Liver (tissue), 9 donors: ENCODE measurements around the gene ST3GAL4. TPM values are rescaled to one million over a fixed set of nuclear protein-coding genes. Genes with fewer than 3 reads are reported as not detected.

ENCODE experiments used
- DNase-seq: peaks from one replicate; pipeline ENCODE4 v3.0.0-alpha.2; 2017; ENCODE audit warnings: low spot score
- H3K27ac ChIP-seq, 2 donors: one replicate each; pipeline ENCODE4 v1.7.0; 2013; ENCODE audit warnings: inconsistent platforms in 2 of 2, low read length in 2 of 2, control low read depth in 1 of 2, low read depth in 1 of 2, mild to moderate bottlenecking in 1 of 2
- H3K27me3 ChIP-seq, 4 donors: one replicate each; pipeline versions ENCODE4 v1.6.1 to v1.7.0; 2013; ENCODE audit warnings: low read length in 3 of 4, inconsistent platforms in 1 of 4, mild to moderate bottlenecking in 1 of 4, moderate library complexity in 1 of 4; ENCODE audit not compliant: control insufficient read depth in 4 of 4, insufficient read depth in 4 of 4
- H3K36me3 ChIP-seq, 4 donors: one replicate each; pipeline versions ENCODE4 v1.6.1 to v1.7.0; 2013; ENCODE audit warnings: low read length in 3 of 4, mild to moderate bottlenecking in 3 of 4, low read depth in 1 of 4, moderate library complexity in 1 of 4; ENCODE audit not compliant: control insufficient read depth in 4 of 4, insufficient read depth in 3 of 4
- H3K4me1 ChIP-seq, 4 donors: one replicate each; pipeline versions ENCODE4 v1.6.1 to v1.7.0; 2013; ENCODE audit warnings: low read length in 3 of 4, mild to moderate bottlenecking in 3 of 4, moderate library complexity in 1 of 4; ENCODE audit not compliant: control insufficient read depth in 4 of 4, insufficient read depth in 4 of 4
- H3K4me3 ChIP-seq, 3 donors: one replicate each; pipeline versions ENCODE4 v1.6.1 to v1.7.0; 2013; ENCODE audit warnings: low read length in 3 of 3, control low read depth in 1 of 3, low read depth in 1 of 3, mild to moderate bottlenecking in 1 of 3
- H3K9ac ChIP-seq, 2 donors: one replicate each; pipeline ENCODE4 v1.7.0; 2013; ENCODE audit warnings: low read length in 2 of 2, mild to moderate bottlenecking in 2 of 2, moderate library complexity in 2 of 2, control low read depth in 1 of 2, low read depth in 1 of 2
- H3K9me3 ChIP-seq, 4 donors: one replicate each; pipeline versions ENCODE4 v1.6.1 to v1.7.0; 2013; ENCODE audit warnings: low read length in 3 of 4; ENCODE audit not compliant: control insufficient read depth in 4 of 4
- EGR1 ChIP-seq, 2 donors: IDR thresholded peaks; 2 replicates each; pipeline ENCODE4 v1.6.1; 2016 to 2018; ENCODE audit warnings: antibody characterized with exemption in 2 of 2, low read depth in 2 of 2
- FOXA1 ChIP-seq: IDR thresholded peaks from 2 replicates; pipeline ENCODE4 v1.6.1; 2016; ENCODE audit warnings: antibody characterized with exemption
- FOXA2 ChIP-seq: IDR thresholded peaks from 2 replicates; pipeline ENCODE4 v1.6.1; 2016; ENCODE audit warnings: antibody characterized with exemption
- GABPA ChIP-seq, 2 donors: IDR thresholded peaks in 1 of 2; conservative IDR thresholded peaks in 1 of 2; 2 replicates each; pipeline ENCODE4 v1.6.1; 2016; ENCODE audit warnings: antibody characterized with exemption in 2 of 2, mild to moderate bottlenecking in 1 of 2, moderate library complexity in 1 of 2
- HNF4A ChIP-seq, 2 donors: conservative IDR thresholded peaks; 2 replicates each; pipeline ENCODE4 v1.6.1; 2016; ENCODE audit warnings: antibody characterized with exemption in 2 of 2, mild to moderate bottlenecking in 2 of 2
- HNF4G ChIP-seq: IDR thresholded peaks from 2 replicates; pipeline ENCODE4 v1.6.1; 2016; ENCODE audit warnings: antibody characterized with exemption
- JUND ChIP-seq, 2 donors: IDR thresholded peaks; 2 replicates each; pipeline ENCODE4 v1.6.1; 2016; ENCODE audit warnings: antibody characterized with exemption in 2 of 2
- NR2F2 ChIP-seq: IDR thresholded peaks from 2 replicates; pipeline ENCODE4 v1.6.1; 2016; ENCODE audit warnings: antibody characterized with exemption
- RAD21 ChIP-seq, 2 donors: IDR thresholded peaks; 2 replicates each; pipeline ENCODE4 v1.6.1; 2016; ENCODE audit warnings: antibody characterized with exemption in 2 of 2, mild to moderate bottlenecking in 2 of 2
- RXRA ChIP-seq, 2 donors: IDR thresholded peaks; 2 replicates each; pipeline ENCODE4 v1.6.1; 2017 to 2018; ENCODE audit warnings: antibody characterized with exemption in 2 of 2, mild to moderate bottlenecking in 1 of 2
- SP1 ChIP-seq: IDR thresholded peaks from 2 replicates; pipeline ENCODE4 v1.6.1; 2018; ENCODE audit warnings: antibody characterized with exemption, mild to moderate bottlenecking
- TAF1 ChIP-seq: conservative IDR thresholded peaks from 2 replicates; pipeline ENCODE4 v1.6.1; 2016; ENCODE audit warnings: antibody characterized with exemption, mild to moderate bottlenecking
- YY1 ChIP-seq: IDR thresholded peaks from 2 replicates; pipeline ENCODE4 v1.6.1; 2016; ENCODE audit warnings: antibody characterized with exemption, mild to moderate bottlenecking
- WGBS: extraction: QIAGEN DNeasy Blood & Tissue Kit; methylation state at CpG from one replicate; pipeline ENCODE4 v1.1.7; 2013; 5-methylcytosine and 5-hydroxymethylcytosine counted together
- polyA plus RNA-seq, 2 donors: library from polyadenylated mRNA; stranded (reverse) in 1 of 2; unstranded in 1 of 2; fragments of 200-250 nt in 1 of 2; fragments of >200 nt in 1 of 2; fragmentation: Nextera tagmentation in 1 of 2; extraction: Ambion mirVana in 1 of 2; gene quantifications; one replicate each; pipeline versions ENCODE4 v1.2.1 to v1.2.3, GENCODE V29; 2013 to 2015
- total RNA-seq, 2 donors: library from RNA; depleted of rRNA; stranded (reverse); fragments of >200 nt; gene quantifications; one replicate each; pipeline ENCODE4 v1.2.3, GENCODE V29; 2014
- TF ChIP-seq, protein P1 (sequence below): IDR thresholded peaks from 2 replicates; pipeline ENCODE4 v1.6.1; 2016; ENCODE audit warnings: antibody characterized with exemption, mild to moderate bottlenecking
- TF ChIP-seq, protein P2 (sequence below): fragments of 150-350 bp; IDR thresholded peaks from 2 replicates; pipeline ENCODE4 v1.5.1; 2017; ENCODE audit warnings: improper control_type of control experiment, low read depth, low read length; ENCODE audit not compliant: missing input control
- TF ChIP-seq, protein P3 (sequence below): IDR thresholded peaks from 2 replicates; pipeline ENCODE4 v1.6.1; 2016; ENCODE audit warnings: antibody characterized with exemption
- TF ChIP-seq, protein P4 (sequence below): IDR thresholded peaks from 2 replicates; pipeline ENCODE4 v1.6.1; 2016; ENCODE audit warnings: antibody characterized with exemption
- donor health status: healthy.
- donor health status: healthy.
- donor health status: healthy.
- donor health status: healthy.
- donor health status: healthy.

ST3GAL4 gene
- total and polyA plus RNA-seq, 4 donors: 4.5 to 18.4 (median 10.6) TPM

- no peak for DNase-seq
- Histone ChIP-seq H3K4me1 (peaks cover 0 to 1% (median 0%) of the 10 kb centered on the region in 4 donors), H3K4me3 (no peak overlapping the region), H3K9me3 (no peaks in the 10 kb centered on the region), H3K9ac (no peak overlapping the region), H3K27me3 (no peaks in the 10 kb centered on the region), H3K27ac (no peak overlapping the region), H3K36me3 (no peaks in the 10 kb centered on the region)
- WGBS: 97% methylated on average over 4 of the region's 4 CpGs
- TF ChIP-seq RXRA (IDR thresholded peaks at IDR 0.05): no peak
- no peak for TF ChIP-seq YY1
- no peak for TF ChIP-seq FOXA2
- TF ChIP-seq, protein P1, sequence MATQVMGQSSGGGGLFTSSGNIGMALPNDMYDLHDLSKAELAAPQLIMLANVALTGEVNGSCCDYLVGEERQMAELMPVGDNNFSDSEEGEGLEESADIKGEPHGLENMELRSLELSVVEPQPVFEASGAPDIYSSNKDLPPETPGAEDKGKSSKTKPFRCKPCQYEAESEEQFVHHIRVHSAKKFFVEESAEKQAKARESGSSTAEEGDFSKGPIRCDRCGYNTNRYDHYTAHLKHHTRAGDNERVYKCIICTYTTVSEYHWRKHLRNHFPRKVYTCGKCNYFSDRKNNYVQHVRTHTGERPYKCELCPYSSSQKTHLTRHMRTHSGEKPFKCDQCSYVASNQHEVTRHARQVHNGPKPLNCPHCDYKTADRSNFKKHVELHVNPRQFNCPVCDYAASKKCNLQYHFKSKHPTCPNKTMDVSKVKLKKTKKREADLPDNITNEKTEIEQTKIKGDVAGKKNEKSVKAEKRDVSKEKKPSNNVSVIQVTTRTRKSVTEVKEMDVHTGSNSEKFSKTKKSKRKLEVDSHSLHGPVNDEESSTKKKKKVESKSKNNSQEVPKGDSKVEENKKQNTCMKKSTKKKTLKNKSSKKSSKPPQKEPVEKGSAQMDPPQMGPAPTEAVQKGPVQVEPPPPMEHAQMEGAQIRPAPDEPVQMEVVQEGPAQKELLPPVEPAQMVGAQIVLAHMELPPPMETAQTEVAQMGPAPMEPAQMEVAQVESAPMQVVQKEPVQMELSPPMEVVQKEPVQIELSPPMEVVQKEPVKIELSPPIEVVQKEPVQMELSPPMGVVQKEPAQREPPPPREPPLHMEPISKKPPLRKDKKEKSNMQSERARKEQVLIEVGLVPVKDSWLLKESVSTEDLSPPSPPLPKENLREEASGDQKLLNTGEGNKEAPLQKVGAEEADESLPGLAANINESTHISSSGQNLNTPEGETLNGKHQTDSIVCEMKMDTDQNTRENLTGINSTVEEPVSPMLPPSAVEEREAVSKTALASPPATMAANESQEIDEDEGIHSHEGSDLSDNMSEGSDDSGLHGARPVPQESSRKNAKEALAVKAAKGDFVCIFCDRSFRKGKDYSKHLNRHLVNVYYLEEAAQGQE: no peak
- TF ChIP-seq, protein P2, sequence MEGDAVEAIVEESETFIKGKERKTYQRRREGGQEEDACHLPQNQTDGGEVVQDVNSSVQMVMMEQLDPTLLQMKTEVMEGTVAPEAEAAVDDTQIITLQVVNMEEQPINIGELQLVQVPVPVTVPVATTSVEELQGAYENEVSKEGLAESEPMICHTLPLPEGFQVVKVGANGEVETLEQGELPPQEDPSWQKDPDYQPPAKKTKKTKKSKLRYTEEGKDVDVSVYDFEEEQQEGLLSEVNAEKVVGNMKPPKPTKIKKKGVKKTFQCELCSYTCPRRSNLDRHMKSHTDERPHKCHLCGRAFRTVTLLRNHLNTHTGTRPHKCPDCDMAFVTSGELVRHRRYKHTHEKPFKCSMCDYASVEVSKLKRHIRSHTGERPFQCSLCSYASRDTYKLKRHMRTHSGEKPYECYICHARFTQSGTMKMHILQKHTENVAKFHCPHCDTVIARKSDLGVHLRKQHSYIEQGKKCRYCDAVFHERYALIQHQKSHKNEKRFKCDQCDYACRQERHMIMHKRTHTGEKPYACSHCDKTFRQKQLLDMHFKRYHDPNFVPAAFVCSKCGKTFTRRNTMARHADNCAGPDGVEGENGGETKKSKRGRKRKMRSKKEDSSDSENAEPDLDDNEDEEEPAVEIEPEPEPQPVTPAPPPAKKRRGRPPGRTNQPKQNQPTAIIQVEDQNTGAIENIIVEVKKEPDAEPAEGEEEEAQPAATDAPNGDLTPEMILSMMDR: no peak
- no peak for TF ChIP-seq TAF1
- no peak for TF ChIP-seq SP1
- TF ChIP-seq GABPA (IDR thresholded peaks at IDR 0.05 in 1 of 2, conservative IDR thresholded peaks at IDR 0.05 in 1 of 2): no peak
- TF ChIP-seq HNF4A (conservative IDR thresholded peaks at IDR 0.05): no peak
- no peak for TF ChIP-seq NR2F2
- TF ChIP-seq, protein P3, sequence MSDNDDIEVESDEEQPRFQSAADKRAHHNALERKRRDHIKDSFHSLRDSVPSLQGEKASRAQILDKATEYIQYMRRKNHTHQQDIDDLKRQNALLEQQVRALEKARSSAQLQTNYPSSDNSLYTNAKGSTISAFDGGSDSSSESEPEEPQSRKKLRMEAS: no peak
- TF ChIP-seq RAD21 (IDR thresholded peaks at IDR 0.05): no peak
- TF ChIP-seq FOXA1: no peak
- TF ChIP-seq JUND (IDR thresholded peaks at IDR 0.05): no peak
- TF ChIP-seq HNF4G: no peak
- TF ChIP-seq, protein P4, sequence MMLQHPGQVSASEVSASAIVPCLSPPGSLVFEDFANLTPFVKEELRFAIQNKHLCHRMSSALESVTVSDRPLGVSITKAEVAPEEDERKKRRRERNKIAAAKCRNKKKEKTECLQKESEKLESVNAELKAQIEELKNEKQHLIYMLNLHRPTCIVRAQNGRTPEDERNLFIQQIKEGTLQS: no peak
- TF ChIP-seq EGR1 (IDR thresholded peaks at IDR 0.05; ENCODE audit: low read depth in 2 of 2): no peak
These were observed 42.8 kb downstream of the ST3GAL4 start for GRCh38 chr11:126398296-126398695.

GRCh38 chr11:126398721-126399120, 43.2 kb downstream of the ST3GAL4 start:
- TF ChIP-seq HNF4A (conservative IDR thresholded peaks at IDR 0.05) (no peak), JUND (IDR thresholded peaks at IDR 0.05) (no peak), EGR1 (IDR thresholded peaks at IDR 0.05; ENCODE audit: low read depth in 2 of 2) (no peak), RXRA (IDR thresholded peaks at IDR 0.05) (no peak), SP1 (no peak)
- TF ChIP-seq, protein P4: no peak
- 97% methylated on average over 1 of the region's 1 CpG for WGBS
- peaks cover 0 to 1% (median 0%) of the 10 kb centered on the region in 4 donors for H3K4me1 ChIP-seq
- no peaks in the 10 kb centered on the region for H3K9me3 ChIP-seq
- H3K27ac ChIP-seq: no peak overlapping the region
- no peaks in the 10 kb centered on the region for H3K27me3 ChIP-seq
- H3K4me3 ChIP-seq: no peak overlapping the region
- no peak for DNase-seq
- H3K9ac ChIP-seq: no peak overlapping the region
- H3K36me3 ChIP-seq: no peaks in the 10 kb centered on the region
